GM18499 (cell line): ENCODE data around the gene PGA5.
"Not testable (repeated sequence)": the region's sequence is repeated elsewhere in the genome, so short reads cannot be mapped to it uniquely, and the experiment has no call there.

ENCODE experiments used
- ATAC-seq: cut with Tn5 transposase; IDR thresholded peaks from one replicate; pipeline ENCODE4 v1.9.1; 2021; ENCODE audit warnings: moderate number of reproducible peaks; ENCODE audit not compliant: insufficient read depth, unreplicated experiment

PGA5 gene

DNA sequence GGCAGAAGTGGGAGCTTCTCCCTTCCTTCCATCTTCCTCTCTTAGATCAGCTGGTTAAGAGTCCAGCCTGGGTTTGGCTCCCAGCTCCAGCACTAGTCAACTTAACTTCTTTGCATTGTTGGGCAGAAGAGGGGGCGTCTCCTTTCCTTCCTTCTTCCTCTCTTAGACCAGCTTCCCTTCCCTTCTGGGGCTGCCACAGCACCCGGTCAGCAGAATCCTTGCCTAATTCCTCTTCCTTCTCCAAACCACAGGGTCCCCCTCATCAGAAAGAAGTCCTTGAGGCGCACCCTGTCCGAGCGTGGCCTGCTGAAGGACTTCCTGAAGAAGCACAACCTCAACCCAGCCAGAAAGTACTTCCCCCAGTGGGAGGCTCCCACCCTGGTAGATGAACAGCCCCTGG, 18.3 kb upstream of the PGA5 start:
- not testable (repeated sequence) for ATAC-seq

DNA sequence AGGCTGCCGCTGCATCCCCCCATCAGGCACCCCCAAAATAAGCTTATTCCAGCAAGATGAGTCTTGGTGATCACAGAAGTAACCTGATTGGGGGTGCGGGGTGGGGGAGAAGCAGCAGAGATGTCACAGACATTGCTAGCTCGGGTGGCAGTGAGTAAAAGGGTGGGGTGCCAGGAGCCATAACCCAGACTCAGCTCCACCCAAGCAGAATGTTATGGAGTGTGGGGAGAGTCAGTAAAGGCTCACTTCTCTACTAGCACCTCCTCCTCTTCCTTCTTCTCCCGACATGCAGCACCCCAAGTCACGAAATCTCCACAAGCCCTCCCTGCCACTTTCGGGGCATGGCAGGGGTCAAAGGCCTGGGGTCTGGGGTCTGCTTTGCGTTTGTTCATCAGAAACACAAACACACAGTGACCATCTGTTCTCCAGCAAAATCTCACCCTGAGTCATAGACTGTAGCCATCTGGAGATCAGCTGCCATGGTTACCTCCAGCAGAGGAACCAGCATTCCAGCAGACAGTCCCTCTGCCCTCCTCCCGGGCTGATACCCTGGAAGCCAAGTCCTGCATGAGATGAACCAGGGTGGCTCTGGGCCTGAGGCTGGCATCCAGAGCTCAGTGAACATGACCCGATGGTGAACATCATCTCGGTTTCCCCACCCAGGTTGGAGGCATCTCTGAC, 14.4 kb upstream of the PGA5 start:
- not testable (repeated sequence) for ATAC-seq

DNA sequence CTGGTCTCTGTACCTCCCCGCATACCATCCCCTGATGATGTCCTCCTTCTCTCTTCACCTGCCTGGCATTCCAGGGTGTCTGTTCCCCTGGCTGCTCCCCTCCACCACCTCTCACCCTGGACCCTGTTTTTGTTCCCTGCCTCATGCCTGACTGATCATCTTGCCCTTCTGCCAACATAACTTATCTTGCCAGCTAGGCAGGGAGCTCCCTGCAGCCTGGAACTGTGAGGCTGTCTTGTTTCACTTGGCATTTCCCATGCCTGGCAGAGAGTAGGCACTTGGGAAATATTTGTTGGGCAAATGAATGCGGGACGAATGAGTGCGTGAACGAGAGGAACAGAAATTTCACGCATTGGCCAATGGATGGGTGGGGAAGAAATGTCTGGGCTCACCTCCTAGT, 11.5 kb upstream of the PGA5 start:
- not testable (repeated sequence) for ATAC-seq

DNA sequence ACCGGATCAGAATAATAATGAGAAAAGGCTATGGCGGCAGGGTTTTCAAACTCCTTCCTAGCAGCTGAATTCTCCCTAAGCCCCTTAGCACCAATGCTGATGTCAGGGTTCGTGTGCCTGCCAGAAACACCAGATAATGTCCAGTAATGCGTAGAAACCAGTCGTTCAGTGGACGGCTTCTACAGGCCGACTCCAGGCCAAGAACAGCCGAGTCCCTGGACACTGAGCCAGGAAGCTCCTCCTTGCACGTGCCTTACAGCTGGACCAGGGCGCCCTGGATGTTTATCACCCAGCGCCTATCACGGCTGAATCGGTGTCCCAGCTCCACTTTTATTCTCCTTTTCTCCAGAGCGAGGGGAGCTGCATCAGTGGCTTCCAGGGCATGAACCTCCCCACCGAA, 9.9 kb upstream of the PGA5 start:
- not testable (repeated sequence) for ATAC-seq

DNA sequence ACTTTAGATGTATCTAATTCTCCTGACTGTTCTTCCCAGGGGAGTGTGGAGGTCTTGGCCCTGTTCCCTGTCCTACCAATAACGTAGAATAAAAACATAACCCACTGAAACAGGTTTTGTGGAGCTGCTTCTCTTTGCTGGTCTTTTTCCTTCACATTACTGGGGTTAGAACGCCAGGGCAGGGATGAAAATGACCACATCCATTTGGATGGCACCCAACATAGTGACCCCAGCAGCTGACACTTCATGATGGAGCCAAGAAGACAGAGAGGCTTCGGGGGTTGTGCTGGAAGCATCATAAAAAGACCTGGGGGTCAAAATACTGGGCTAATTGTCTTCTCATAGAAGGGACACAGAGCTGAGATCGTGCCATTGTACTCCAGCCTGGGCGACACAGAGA, 9.4 kb upstream of the PGA5 start:
- ATAC-seq, result not testable (repeated sequence)

DNA sequence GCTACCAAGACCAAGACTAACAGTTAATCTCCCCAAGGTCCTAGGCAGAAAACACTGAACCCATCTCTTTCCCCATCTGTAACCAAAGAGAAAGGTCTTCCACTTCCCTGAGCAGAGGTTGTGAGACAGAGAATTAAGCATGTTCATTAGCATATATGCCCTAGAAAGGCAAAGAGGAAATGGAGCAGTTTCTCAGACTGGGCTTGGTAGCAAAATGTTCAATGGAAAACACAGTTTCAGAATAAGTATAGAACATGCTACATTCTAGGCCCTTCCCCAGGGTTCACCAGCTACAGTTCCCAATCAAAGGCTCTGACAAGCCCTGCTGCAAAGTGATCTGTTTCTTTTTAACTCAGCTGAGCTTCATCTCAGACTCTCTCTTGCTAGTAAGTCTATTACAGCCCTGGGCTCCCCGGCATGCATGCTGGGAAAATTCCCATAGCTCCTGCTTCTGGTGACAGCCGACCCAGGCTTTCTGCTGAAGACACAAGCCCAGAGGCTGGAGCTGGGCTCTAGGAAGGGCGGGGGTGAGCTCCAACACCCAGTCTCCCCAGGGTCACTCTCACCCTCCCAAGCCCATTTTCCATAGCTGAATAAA, 8.3 kb upstream of the PGA5 start:
- ATAC-seq, result not testable (repeated sequence)

DNA sequence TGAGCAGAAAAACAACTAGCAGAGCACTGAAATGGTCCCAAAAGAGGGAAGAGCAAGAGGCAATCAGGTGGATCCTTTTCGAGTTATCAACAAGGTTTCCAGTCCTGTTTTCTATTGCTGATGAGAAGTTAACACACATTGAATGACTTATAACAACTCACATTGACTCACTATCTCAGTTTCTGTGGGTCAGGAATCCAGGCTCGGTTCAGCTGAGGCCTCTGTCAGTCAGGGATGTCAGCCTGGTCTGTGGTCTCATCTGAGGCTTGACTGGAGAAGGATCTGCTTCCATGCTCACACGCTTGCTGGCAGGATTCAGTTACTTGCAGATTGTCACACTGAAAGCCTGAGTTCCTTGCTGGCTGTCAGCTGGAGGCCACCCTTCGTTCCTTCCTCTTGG, 3.8 kb upstream of the PGA5 start:
- ATAC-seq, result not testable (repeated sequence)

DNA sequence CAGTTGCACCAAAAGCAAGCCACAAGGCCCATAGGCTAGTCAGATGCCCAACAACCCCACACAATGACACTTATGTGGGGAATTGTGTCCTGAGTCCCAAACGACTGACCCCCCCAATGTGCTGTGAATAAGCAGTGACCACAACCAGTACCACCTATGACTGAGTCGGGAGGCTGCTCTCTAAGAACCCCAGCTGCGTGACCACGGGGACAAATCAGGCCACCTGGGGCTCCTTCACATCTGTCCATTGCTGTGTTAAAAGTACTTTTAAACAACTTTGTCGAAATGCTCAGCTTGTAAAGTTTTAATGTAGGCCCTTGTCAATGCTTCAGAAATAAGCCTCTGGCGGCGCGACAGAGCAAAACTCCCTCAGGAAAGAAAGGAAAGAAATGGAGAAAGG, 687 bp upstream of the PGA5 start:
- ATAC-seq, result not testable (repeated sequence)

DNA sequence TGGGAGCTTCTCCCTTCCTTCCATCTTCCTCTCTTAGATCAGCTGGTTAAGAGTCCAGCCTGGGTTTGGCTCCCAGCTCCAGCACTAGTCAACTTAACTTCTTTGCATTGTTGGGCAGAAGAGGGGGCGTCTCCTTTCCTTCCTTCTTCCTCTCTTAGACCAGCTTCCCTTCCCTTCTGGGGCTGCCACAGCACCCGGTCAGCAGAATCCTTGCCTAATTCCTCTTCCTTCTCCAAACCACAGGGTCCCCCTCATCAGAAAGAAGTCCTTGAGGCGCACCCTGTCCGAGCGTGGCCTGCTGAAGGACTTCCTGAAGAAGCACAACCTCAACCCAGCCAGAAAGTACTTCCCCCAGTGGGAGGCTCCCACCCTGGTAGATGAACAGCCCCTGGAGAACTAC, 551 bp downstream of the PGA5 start:
- not testable (repeated sequence) for ATAC-seq

DNA sequence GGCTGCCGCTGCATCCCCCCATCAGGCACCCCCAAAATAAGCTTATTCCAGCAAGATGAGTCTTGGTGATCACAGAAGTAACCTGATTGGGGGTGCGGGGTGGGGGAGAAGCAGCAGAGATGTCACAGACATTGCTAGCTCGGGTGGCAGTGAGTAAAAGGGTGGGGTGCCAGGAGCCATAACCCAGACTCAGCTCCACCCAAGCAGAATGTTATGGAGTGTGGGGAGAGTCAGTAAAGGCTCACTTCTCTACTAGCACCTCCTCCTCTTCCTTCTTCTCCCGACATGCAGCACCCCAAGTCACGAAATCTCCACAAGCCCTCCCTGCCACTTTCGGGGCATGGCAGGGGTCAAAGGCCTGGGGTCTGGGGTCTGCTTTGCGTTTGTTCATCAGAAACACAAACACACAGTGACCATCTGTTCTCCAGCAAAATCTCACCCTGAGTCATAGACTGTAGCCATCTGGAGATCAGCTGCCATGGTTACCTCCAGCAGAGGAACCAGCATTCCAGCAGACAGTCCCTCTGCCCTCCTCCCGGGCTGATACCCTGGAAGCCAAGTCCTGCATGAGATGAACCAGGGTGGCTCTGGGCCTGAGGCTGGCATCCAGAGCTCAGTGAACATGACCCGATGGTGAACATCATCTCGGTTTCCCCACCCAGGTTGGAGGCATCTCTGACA, 4.4 kb downstream of the PGA5 start:
- ATAC-seq, result not testable (repeated sequence)

DNA sequence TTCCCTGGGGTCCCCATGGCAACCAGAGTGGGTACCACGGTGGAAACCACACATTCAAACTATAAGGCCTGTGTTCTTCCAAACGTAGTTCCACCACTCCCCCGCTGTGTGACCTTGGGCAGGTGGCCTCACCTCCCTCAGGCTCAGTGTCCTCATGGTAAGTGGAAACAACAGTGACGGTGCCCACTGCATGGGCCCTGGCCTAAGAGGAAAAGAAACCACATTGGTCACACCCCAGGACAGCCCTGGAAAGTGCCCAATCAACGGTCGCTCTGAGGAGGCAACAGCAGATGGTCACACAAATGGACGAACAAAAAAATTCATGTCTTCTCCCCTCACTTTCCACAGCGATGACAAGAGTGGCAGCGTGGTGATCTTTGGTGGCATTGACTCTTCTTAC, 7.1 kb downstream of the PGA5 start:
- not testable (repeated sequence) for ATAC-seq

DNA sequence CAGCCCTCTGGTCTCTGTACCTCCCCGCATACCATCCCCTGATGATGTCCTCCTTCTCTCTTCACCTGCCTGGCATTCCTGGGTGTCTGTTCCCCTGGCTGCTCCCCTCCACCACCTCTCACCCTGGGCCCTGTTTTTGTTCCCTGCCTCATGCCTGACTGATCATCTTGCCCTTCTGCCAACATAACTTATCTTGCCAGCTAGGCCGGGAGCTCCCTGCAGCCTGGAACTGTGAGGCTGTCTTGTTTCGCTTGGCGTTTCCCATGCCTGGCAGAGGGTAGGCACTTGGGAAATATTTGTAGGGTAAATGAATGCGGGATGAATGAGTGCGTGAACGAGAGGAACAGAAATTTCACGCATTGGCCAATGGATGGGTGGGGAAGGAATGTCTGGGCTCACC, 8.2 kb downstream of the PGA5 start:
- not testable (repeated sequence) for ATAC-seq

DNA sequence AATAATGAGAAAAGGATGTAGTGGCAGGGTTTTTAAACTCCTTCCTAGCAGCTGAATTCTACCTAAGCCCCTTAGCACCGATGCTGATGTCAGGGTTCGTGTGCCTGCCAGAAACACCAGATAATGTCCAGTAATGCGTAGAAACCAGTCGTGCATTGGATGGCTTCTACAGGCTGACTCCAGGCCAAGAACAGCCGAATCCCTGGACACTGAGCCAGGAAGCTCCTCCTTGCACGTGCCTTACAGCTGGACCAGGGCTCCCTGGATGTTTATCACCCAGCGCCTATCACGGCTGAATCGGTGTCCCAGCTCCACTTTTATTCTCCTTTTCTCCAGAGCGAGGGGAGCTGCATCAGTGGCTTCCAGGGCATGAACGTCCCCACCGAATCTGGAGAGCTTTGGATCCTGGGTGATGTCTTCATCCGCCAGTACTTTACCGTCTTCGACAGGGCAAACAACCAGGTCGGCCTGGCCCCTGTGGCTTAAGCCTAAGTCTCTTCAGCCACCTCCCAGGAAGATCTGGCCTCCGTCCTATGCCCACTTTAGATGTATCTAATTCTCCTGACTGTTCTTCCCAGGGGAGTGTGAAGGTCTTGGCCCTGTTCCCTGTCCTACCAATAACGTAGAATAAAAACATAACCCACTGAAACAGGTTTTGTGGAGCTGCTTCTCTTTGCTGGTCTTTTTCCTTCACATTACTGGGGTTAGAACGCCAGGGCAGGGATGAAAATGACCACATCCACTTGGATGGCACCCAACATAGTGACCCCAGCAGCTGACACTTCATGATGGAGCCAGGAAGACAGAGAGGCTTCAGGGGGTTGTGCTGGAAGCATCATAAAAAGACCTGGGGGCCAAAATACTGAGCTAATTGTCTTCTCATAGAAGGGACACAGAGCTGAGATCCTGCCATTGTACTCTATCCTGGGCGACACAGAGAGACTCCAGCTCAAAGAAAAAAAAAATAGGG, 10.1 kb downstream of the PGA5 start:
- ATAC-seq, result not testable (repeated sequence)

DNA sequence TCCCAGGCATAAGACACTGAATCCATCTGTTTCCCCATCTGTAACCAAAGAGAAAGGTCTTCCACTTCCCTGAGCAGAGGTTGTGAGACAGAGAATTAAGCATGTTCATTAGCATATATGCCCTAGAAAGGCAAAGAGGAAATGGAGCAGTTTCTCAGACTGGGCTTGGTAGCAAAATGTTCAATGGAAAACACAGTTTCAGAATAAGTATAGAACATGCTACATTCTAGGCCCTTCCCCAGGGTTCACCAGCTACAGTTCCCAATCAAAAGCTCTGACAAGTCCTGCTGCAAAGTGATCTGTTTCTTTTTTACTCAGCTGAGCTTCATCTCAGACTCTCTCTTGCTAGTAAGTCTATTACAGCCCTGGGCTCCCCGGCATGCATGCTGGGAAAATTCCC, 11.4 kb downstream of the PGA5 start:
- ATAC-seq, result not testable (repeated sequence)

DNA sequence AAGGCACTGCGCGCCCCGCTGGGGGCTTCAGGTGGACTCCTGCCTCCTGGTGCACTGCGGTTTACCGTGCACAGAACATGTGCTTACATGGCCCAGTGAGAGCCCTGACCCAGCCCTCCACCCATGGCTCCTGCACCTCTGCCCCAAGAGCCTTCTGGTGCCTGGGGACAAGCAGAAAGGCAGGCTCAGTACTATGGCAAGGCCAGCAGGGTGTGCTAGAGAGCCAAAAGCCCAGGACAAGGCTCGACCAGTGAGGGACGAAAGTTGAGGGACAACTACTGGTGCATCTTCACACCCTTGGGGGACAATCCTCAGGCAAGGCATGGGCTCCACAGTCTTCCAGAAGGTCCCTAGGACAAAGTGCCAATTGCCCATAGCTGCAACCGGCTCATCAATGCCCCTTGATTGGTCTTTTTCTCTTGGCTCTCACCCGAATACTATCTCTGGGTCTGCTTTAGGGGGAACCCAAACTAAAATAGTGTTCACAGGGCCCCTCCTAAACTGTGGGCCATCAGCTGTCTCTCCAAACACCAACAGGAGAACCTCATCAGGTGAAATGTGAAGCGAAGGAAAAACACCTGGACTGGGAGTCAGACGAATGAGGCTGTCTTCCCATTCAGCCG, 13.5 kb downstream of the PGA5 start:
- ATAC-seq, result no peak

DNA sequence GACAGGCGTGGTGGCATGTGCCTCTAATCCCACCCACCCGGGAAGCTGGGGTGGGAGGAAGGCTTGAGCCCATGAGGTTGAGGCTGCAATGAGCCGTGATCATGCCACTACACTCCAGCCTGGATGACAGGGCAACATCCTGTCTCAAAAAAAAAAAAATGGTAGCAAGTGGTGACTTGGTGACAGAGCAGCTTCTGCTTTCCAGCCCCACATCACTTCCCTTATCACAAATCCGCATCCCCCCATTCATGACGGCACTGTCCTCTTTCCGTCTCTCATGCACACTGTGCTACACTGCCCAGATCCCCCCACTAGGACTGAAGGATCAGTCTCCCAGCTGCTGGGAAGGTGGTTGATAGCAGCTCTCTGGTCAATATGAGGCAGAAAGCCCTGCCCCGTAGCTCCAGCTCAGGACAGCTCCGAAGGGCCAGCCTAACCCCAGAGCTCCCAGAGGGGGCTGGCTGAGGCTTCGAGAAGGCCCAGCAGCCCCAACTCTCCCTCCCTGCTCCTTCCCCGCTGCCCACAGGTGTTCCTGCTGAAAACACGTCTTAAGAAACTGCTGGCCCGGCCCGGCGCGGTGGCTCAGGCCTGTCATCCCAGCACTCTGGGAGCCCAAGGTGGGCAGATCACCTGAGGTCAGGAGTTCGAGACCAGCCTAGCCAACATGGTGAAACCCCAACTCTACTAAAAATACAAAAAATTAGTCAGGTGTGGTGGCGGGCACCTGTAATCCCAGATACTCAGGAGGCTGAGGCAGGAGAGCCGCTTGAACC, 15.9 kb downstream of the PGA5 start:
- no peak for ATAC-seq

DNA sequence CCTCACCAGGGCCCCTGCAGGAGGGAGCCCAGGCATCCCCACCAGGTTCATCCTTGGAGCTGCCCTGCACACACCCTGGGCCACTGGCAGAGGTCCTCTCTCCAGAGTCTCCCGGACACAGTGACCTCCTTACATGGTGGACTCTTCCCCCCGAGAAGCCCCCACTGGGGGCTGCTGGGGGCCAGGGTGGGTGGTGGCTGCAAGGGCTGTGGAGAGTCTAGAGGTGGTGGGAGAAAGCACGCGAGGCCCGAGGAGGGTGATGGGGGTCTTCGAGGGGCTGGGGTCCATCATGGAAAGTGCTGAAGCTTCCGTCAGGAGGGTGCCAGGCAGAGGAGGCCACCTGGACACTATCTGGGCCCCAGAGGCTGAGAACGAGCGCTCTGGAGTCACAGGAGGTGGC, 17.6 kb downstream of the PGA5 start:
- no peak for ATAC-seq

DNA sequence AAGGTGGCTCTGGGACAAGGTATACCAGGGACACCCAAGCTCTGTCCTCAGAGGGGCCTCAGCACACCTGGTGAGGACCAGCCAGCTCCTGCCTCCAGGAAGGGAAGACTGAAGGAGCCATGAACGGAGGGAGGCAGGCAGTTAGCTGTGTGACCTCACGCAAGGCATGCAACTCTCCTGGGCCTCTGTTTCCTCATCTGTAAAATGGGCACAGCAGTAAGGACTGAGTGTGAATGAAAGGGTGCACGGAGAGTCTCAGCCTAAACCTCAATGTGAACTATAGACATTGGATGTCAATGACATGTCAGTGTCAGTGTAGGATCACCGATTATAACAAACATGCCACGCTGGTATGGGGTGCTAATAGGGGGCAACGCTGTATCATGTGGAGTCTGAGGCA, 18.4 kb downstream of the PGA5 start:
- ATAC-seq, result no peak

DNA sequence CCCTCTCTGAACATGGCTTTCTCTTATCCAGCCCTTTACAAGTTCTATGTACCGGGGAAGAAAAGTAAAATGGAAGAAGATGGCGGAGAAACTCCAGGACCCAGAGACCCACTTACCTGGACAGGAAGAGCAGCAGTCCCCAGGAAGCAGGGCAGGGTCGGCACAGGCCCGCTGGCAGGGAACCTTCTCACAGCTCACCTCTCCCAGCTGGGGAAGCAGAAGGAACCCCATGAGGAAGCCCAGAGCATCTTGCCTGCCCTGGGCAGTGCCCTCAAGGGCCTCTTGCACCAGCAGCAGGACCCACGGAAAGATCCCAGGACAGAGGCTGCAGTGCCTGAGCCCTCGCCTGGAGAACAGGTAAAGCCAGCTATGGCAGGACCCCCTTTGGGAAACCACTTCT, 23.4 kb downstream of the PGA5 start:
- ATAC-seq, result no peak
